NB4 (cell line): ENCODE measurements around the gene PLK2.

ENCODE experiments used
- MYC ChIP-seq: IDR thresholded peaks from 2 replicates; pipeline ENCODE4 v1.6.1; 2011; ENCODE audit warnings: low read depth, low read length
- TF ChIP-seq, protein P1 (sequence below): IDR thresholded peaks from one replicate; pipeline ENCODE4 v1.5.1; 2012; ENCODE audit warnings: low read depth, low read length

DNA sequence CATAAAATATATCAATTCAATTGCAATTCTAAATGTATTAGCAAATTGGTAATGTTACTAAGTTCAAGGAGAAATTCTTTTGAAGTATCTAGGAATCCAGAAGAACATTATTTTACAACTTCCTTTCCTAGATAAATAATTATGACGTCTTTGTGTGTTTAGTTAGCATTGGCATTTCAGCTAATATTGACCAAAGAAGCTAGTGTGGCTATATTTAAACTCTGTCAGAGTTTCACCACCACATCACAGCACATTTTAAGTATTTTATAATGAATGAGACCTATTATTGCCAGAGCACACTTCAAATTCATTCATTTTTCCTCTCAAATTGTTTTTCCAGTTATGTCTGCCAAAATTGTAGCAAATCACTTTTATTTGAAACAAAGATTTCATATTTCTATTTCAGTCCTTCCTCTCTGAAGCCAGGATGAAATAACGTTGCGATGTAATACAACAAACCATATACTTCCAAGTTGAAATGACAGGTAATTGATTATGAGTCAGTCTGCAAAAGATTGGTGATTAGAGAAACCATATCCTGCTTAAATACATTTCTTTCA, 18.9 kb downstream of the PLK2 start:
- TF ChIP-seq, protein P1, sequence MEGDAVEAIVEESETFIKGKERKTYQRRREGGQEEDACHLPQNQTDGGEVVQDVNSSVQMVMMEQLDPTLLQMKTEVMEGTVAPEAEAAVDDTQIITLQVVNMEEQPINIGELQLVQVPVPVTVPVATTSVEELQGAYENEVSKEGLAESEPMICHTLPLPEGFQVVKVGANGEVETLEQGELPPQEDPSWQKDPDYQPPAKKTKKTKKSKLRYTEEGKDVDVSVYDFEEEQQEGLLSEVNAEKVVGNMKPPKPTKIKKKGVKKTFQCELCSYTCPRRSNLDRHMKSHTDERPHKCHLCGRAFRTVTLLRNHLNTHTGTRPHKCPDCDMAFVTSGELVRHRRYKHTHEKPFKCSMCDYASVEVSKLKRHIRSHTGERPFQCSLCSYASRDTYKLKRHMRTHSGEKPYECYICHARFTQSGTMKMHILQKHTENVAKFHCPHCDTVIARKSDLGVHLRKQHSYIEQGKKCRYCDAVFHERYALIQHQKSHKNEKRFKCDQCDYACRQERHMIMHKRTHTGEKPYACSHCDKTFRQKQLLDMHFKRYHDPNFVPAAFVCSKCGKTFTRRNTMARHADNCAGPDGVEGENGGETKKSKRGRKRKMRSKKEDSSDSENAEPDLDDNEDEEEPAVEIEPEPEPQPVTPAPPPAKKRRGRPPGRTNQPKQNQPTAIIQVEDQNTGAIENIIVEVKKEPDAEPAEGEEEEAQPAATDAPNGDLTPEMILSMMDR = no peak
- TF ChIP-seq MYC = no peak
